HG03558 (cell line): Measurements from ENCODE around the gene NAPEPLD.
"Not testable (repeated sequence)": the region's sequence is repeated elsewhere in the genome, so short reads cannot be mapped to it uniquely, and the experiment has no call there.

Experiments used
- ATAC-seq: cut with Tn5 transposase; IDR thresholded peaks from one replicate; pipeline ENCODE4 v1.9.1; 2021; ENCODE audit warnings: moderate number of reproducible peaks; ENCODE audit not compliant: unreplicated experiment; ENCODE audit errors: extremely low read depth

NAPEPLD gene

GRCh38 chr7:103148994-103149807 lies at the start of gene NAPEPLD:
NAPEPLD (minus strand) TSS chr7:103149099; CDS start chr7:103128776, 20,323 bp downstream.
- peak; percentile 77 for ATAC-seq

- ATAC-seq: not testable (repeated sequence)
Observed at GRCh38 chr7:103198079-103198478, 49.2 kb upstream of the NAPEPLD start.

- not testable (repeated sequence) for ATAC-seq
Observed at GRCh38 chr7:103195364-103195763, 46.5 kb upstream of the NAPEPLD start.

- ATAC-seq: not testable (repeated sequence)
Observed at GRCh38 chr7:103172415-103173146, 23.7 kb upstream of the NAPEPLD start.

- not testable (repeated sequence) for ATAC-seq
Observed at GRCh38 chr7:103171695-103172414, 23.0 kb upstream of the NAPEPLD start.

GRCh38 chr7:103166921-103167544 lies 18.1 kb upstream of the NAPEPLD start:
- not testable (repeated sequence) for ATAC-seq

- not testable (repeated sequence) for ATAC-seq
Observed at GRCh38 chr7:103163087-103163825, 14.4 kb upstream of the NAPEPLD start.

- not testable (repeated sequence) for ATAC-seq
Observed at GRCh38 chr7:103162641-103163040, 13.7 kb upstream of the NAPEPLD start.

GRCh38 chr7:103161998-103162616 lies 13.2 kb upstream of the NAPEPLD start:
- ATAC-seq: not testable (repeated sequence)

GRCh38 chr7:103159072-103159471 lies 10.2 kb upstream of the NAPEPLD start:
- ATAC-seq: not testable (repeated sequence)

GRCh38 chr7:103155331-103156024 lies 6.6 kb upstream of the NAPEPLD start:
- ATAC-seq: not testable (repeated sequence)

GRCh38 chr7:103154042-103154441 lies 5.1 kb upstream of the NAPEPLD start:
- ATAC-seq: no peak

- not testable (repeated sequence) for ATAC-seq
Observed at GRCh38 chr7:103152744-103153617, 4.1 kb upstream of the NAPEPLD start.

GRCh38 chr7:103151993-103152676 lies 3.2 kb upstream of the NAPEPLD start:
- ATAC-seq: not testable (repeated sequence)

GRCh38 chr7:103150192-103150591 lies 1.3 kb upstream of the NAPEPLD start:
- no peak for ATAC-seq

GRCh38 chr7:103149808-103150180 lies 895 bp upstream of the NAPEPLD start:
- no peak for ATAC-seq
